Measurements from ENCODE around the gene LRRFIP1. TPM values are rescaled to one million over a fixed set of nuclear protein-coding genes. Genes with fewer than 3 reads are reported as not detected.

The LRRFIP1 gene
- total and polyA plus RNA-seq, 10 of the 15 experiments (the other 5 are each of a cell fraction or from before 2014, with no cell fraction given) = 36.2 to 120 (median 74.3) TPM

DNA sequence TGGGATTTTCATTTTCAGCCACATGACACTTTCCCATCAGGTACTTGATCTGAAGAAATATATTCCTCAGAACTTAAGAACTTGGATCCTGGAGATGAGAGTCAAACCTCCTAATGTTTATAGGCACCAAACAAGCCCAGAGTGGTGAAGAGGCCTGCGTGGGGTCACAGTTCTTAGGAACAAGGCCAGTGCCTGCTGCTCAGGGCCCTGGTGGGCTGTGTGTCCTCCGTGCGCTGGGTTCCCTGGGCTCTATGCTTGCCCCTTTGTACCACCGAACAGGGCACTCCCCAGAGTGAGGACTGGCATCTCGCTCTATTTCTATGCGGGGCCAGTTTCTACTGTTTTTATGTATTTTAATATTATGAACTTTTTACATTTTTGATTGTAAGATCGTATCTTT is 95.2 kb downstream of the LRRFIP1 start:
- no peak overlapping the region for H2AFZ ChIP-seq (ENCODE audit: control insufficient read depth, low read depth, low read length)
- H3K9ac ChIP-seq (ENCODE audit: control insufficient read depth, insufficient read depth, low read length) = no peak overlapping the region
- SMC1A ChIA-PET (ENCODE audit: uncharacterized antibody, unreplicated experiment) = interaction anchor here (1.0 to 1.1 kb wide), 2 partner anchors 8 to 23 kb away, joined by 3 read pairs; no protein-coding TSS in a partner anchor
- in situ Hi-C loops (cut with MboI) = no loop called here
- intact Hi-C loops (cut with micrococcal nuclease; ENCODE audit: unreplicated experiment) = no loop called here
- TF ChIP-seq, protein P1, sequence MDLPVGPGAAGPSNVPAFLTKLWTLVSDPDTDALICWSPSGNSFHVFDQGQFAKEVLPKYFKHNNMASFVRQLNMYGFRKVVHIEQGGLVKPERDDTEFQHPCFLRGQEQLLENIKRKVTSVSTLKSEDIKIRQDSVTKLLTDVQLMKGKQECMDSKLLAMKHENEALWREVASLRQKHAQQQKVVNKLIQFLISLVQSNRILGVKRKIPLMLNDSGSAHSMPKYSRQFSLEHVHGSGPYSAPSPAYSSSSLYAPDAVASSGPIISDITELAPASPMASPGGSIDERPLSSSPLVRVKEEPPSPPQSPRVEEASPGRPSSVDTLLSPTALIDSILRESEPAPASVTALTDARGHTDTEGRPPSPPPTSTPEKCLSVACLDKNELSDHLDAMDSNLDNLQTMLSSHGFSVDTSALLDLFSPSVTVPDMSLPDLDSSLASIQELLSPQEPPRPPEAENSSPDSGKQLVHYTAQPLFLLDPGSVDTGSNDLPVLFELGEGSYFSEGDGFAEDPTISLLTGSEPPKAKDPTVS (IDR thresholded peaks at IDR 0.05; ENCODE audit: low read depth, low read length) = no peak
- no peak for TF ChIP-seq ZNF274 (IDR thresholded peaks at IDR 0.05; ENCODE audit: insufficient read depth, insufficient read length)
- TF ChIP-seq, protein P2, sequence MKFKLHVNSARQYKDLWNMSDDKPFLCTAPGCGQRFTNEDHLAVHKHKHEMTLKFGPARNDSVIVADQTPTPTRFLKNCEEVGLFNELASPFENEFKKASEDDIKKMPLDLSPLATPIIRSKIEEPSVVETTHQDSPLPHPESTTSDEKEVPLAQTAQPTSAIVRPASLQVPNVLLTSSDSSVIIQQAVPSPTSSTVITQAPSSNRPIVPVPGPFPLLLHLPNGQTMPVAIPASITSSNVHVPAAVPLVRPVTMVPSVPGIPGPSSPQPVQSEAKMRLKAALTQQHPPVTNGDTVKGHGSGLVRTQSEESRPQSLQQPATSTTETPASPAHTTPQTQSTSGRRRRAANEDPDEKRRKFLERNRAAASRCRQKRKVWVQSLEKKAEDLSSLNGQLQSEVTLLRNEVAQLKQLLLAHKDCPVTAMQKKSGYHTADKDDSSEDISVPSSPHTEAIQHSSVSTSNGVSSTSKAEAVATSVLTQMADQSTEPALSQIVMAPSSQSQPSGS (IDR thresholded peaks at IDR 0.05; ENCODE audit: low read length) = no peak
- no peak for TF ChIP-seq CHD4 (IDR thresholded peaks at IDR 0.05)
- TF ChIP-seq, protein P3, sequence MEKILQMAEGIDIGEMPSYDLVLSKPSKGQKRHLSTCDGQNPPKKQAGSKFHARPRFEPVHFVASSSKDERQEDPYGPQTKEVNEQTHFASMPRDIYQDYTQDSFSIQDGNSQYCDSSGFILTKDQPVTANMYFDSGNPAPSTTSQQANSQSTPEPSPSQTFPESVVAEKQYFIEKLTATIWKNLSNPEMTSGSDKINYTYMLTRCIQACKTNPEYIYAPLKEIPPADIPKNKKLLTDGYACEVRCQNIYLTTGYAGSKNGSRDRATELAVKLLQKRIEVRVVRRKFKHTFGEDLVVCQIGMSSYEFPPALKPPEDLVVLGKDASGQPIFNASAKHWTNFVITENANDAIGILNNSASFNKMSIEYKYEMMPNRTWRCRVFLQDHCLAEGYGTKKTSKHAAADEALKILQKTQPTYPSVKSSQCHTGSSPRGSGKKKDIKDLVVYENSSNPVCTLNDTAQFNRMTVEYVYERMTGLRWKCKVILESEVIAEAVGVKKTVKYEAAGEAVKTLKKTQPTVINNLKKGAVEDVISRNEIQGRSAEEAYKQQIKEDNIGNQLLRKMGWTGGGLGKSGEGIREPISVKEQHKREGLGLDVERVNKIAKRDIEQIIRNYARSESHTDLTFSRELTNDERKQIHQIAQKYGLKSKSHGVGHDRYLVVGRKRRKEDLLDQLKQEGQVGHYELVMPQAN (conservative IDR thresholded peaks at IDR 0.05) = no peak
- no peak for TF ChIP-seq ZNF207 (IDR thresholded peaks at IDR 0.05; ENCODE audit: borderline replicate concordance)
- no peak for TF ChIP-seq NFYA (IDR thresholded peaks at IDR 0.05; ENCODE audit: borderline replicate concordance, low read depth, low read length)
- TF ChIP-seq CBX3 (IDR thresholded peaks at IDR 0.05; ENCODE audit: borderline replicate concordance, low read depth) = no peak
- TF ChIP-seq RB1 (IDR thresholded peaks at IDR 0.05; ENCODE audit: borderline replicate concordance) = no peak
- no peak for TF ChIP-seq IKZF2 (IDR thresholded peaks at IDR 0.05)
- TF ChIP-seq, protein P4, sequence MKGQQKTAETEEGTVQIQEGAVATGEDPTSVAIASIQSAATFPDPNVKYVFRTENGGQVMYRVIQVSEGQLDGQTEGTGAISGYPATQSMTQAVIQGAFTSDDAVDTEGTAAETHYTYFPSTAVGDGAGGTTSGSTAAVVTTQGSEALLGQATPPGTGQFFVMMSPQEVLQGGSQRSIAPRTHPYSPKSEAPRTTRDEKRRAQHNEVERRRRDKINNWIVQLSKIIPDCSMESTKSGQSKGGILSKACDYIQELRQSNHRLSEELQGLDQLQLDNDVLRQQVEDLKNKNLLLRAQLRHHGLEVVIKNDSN (IDR thresholded peaks at IDR 0.05; ENCODE audit: borderline replicate concordance, extremely low read length, insufficient read depth, low read depth, low read length) = no peak
- no peak for TF ChIP-seq ASH2L (IDR thresholded peaks at IDR 0.05; ENCODE audit: borderline replicate concordance, low read depth)
- BruUV-seq (replicated peaks) = no TSS peak
- H3K27ac ChIP-seq (ENCODE audit: control insufficient read depth, insufficient read depth) = no peak overlapping the region
- H3K36me3 ChIP-seq (ENCODE audit: control insufficient read depth in 2 of 2, insufficient read depth in 2 of 2, low read length in 1 of 2) = peaks cover 10 to 32% of the 10 kb centered on the region in 2 experiments; a peak in 3 of 4 replicates
- CTCF ChIA-PET = interaction anchor here (0.7 to 1.8 kb wide), 2 partner anchors 10 to 22 kb away, joined by 3 to 8 read pairs; no protein-coding TSS in a partner anchor
- H3K79me2 ChIP-seq (ENCODE audit: control insufficient read depth, insufficient read depth, low read length) = peaks cover 19% of the 10 kb centered on the region
- POLR2A ChIA-PET = interaction anchor here (0.6 to 1.1 kb wide), 2 partner anchors 10 to 23 kb away, joined by 3 read pairs; no protein-coding TSS in a partner anchor
- no peaks in the 10 kb centered on the region for H3K9me3 ChIP-seq (replicated peaks; ENCODE audit: control insufficient read depth, insufficient read depth, low read length)
- no peak overlapping the region for H3K4me3 ChIP-seq
- H3K4me1 ChIP-seq (ENCODE audit: control insufficient read depth, insufficient read depth, low read length) = no peaks in the 10 kb centered on the region
- RAD21 ChIA-PET (ENCODE audit: unreplicated experiment) = interaction anchor here (1.1 kb wide), 1 partner anchor 26 kb away, joined by 4 read pairs; no protein-coding TSS in a partner anchor
- no peaks in the 10 kb centered on the region for H4K20me1 ChIP-seq (ENCODE audit: control insufficient read depth, insufficient read depth)
- WGBS (ENCODE audit: insufficient coverage, insufficient replicate concordance, low lambda C conversion rate, missing lambda C conversion rate) = 93% methylated on average over 7 of the region's 7 CpGs
- ATAC-seq (no peak), DNase-seq (ENCODE audit: low read depth, low spot score) (no peak), FAIRE-seq (no peak)
- H3K4me2 ChIP-seq (ENCODE audit: control insufficient read depth, insufficient read depth) = no peak overlapping the region
- no peaks in the 10 kb centered on the region for H3K27me3 ChIP-seq (replicated peaks in 1 of 2; ENCODE audit: control insufficient read depth in 2 of 2, insufficient read depth in 2 of 2, low read length in 1 of 2)

Measured in GM12878 (cell line).